HG03457 (cell line): ENCODE results near the gene CPLANE1.
"Not testable (repeated sequence)": the region's sequence is repeated elsewhere in the genome, so short reads cannot be mapped to it uniquely, and the experiment has no call there.

Experiments used
- ATAC-seq: cut with Tn5 transposase; IDR thresholded peaks from one replicate; pipeline ENCODE4 v1.9.1; 2021; ENCODE audit warnings: moderate number of reproducible peaks; ENCODE audit not compliant: unreplicated experiment

CPLANE1 gene

DNA sequence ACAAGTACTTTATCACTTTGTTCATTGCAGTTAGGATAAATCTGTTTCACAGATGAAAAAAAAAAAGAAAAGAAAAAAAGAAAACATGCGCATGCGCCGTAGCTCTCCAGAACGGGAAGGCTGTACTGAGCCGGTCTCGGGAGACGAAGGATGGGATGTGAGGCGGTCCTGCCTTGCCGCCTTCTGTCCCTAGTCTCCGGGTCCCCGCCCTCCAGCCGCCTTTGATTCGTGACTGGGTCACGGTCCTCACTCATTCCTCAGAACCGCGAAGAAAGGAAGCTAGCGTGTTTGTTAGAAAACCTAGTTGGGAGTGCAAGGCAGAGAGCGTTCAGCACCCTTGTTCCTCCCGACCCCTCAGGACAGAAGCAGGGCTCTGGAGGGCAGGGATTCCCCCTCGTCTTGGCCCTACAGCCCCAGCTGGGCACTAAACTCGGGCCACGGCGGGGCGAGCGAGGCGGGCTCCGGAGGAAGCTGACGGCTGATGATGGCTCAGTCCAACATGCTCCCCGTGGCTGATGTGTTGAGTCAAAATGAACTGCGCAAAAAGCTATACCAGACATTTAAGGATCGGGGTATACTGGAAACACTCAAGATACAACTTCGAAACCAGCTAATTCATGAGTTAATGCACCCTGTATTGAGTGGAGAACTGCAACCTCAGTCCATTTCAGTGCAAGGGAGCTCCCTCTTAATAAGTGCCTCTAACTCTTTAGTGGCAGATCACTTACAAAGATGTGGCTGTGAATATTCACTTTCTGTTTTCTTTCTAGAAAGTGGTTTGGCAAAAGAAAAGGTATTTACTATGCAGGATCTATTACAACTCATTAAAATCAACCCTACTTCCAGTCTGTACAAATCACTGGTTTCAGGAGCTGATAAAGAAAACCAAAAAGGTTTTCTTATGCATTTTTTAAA lies 40.0 kb downstream of the CPLANE1 start:
- no peak for ATAC-seq

DNA sequence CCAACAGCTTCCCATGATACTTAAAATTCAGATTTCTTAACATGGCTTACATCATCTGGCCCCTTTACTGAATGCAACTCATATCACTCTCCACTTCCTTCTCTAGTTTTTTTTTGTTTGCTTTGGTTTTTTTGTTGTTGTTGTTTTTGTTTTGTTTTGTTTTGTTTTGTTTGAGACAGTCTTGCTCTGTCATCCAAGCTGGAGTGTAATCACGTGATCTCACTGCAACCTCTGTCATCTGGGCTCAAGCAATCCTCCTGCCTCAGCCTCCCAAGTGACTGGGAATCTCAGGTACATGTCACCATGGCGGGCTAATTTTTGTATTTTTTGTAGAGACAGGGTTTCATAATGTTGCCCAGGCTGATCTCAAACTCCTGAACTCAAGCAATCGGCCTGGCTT lies 41.4 kb downstream of the CPLANE1 start:
- ATAC-seq = no peak

DNA sequence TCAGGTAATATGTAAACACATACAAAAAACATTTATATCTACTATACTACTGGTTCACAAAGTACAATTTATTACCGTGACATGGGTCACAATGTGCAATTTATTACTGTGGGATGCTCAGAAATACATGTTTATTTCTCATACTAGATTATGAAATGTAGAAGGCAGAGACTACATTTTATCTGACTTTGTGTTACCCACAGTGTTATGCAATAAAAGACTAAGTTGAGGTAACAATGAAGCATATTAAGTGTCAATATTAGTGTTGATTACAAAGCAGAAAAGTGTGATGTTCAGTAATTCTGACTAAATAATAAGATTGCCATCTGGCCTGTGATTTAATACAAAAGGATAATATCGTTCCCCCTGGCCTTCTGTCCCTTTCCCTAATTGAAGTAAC lies 42.4 kb downstream of the CPLANE1 start:
- ATAC-seq = no peak

DNA sequence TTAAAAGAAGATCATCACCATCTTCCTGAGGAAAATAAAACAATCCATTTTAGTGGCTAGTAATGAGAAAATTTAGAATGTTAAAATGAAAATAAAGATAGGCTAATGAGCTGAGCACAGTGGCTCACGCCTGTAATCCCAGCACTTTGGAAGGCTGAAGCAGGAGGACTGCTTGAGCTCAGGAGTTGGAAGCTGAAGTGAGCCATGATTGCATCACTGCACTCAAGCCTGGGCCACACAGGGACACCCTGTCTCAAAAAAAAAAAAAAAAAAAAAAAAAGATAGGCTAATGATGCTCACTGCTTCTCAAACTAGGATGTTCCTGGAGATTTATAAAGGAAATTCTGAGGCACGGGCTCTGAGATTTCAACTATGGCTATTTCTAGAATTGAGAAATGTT lies 50.3 kb downstream of the CPLANE1 start:
- ATAC-seq = no peak

DNA sequence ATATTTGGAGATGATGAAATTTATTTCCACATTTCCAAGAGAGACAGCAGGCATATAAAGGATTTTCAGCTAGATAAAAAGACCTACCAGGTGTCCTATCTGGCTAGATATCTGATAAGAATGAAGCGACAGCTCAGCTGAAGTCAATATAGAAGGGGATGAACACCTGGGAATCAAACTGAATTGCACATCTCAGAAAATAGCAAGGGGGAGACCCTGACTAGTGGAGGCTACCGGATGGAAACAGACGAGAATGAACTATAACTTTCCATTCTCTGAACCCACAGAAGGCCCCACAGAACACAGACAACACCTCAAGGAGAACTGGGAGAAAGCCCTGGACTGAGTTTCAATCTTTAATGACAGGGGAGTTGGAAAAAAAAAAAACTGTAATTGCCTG lies 51.1 kb downstream of the CPLANE1 start:
- peak; percentile 26 for ATAC-seq

DNA sequence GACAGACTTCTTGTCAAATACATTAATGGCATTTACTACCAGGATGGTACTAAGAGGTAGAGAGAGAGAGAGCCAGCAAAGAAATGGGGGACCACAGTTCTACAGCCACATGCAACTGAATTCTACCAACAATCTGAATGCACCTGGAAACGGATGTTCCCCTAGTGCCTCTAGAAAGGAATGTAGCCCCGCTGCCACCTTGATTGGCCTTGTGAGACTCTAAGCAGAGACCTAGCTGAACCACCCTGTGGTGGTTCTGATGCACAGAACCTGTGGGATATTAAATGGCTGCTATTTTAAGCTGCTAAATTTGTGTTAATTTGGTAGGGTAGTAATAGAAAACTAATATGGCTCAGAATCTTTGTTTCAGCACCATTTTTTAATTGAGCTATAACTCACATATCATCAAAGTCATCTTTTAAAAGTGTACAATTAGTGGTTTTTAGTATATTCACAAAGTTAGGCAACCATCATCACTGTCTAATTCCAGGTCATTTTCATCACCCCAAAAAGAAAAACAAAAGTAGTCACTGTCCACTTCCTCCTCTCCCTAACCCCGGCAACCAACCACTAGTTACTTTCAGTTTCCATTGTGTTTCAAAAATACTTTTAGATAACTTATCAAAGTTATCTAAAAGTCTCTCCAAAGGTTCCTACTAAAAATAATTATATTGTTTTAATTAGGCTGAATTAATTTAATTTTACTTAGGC lies 51.7 kb downstream of the CPLANE1 start:
- ATAC-seq = peak; percentile 74

DNA sequence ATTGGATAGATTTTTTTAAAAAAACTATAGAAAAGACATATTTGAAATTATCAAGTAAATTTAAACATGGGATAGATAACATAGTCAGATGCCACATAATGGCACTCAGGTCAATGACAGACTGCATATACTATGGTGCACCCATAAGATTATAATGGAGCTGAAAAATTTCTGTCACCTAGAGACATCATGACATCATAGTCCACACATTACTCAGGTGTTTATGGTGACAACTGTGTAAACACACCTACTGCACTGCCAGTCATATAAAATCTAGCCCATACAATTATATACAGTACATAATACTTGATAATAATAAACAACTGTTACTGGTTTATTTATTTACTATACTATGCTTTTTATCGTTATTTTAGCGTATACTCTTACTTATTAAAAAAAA lies 58.6 kb downstream of the CPLANE1 start:
- no peak for ATAC-seq

DNA sequence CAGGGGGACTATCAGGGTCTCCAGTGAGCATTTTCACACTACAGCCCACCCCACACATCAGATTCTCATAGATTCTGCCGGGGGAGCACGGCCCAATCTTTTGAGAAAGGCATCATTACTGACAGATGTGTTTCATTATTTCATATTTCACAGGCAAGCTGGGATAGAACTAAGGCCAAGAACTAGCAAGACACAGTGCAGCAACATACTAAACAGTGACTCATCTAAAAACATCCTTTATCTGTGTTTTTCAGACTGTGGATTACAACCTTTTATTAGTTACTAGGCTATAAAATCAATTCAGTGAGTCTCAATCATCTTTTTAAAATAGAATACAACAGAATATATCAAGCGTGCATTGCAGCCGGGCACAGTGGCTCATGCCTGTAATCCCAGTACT lies 59.8 kb downstream of the CPLANE1 start:
- no peak for ATAC-seq

DNA sequence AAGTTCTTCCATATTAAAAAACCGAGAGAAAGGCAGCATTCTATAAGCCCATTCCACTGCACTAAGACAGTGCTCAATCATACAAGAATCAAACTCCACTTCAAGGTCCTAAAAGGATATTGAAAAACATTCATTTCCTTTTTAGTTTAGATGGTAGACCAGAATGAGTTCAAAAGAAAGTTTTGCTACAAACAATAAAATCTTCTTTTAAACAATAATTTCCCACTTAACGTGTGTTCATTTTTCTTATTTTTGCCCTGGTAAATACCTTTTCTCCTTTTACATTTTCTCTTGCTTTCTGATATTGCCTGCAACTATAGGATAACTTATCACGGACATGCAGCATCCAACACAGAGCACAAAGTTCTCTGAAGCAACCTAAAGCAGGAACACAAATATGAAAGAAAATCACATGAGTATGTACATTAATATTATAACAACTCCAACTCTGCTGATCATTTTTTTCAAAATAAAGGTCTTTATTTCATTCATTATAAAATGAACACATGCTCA lies 61.7 kb downstream of the CPLANE1 start:
- ATAC-seq = no peak

DNA sequence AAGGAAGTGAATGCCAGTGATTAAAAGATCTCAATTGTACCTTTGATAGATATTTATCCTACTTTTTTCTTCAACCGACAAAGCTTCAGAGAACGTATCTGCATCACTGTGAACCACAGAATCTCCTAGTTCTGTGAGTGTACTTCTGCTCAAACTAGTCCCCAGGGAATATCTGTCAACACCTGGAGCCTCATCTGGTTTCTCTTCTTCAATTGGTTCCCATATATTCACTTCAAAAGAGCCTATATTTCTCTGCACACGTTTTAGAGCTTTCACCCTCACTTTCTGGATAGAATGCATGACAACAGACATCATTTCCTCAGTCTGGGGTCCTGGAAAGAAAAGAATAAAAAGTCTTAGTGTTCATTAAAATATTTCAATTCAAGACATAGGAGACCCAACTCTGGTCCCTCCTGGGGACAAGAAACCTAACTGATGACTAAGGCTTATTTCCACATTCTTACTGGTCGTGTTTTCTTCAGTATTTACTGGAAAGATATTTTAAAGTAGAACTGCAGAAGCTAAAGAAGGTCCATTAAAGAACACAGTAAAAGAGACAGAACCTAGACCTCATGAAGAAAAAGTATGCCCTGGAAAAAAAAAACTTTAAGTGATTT lies 64.3 kb downstream of the CPLANE1 start:
- ATAC-seq = peak; percentile 84

DNA sequence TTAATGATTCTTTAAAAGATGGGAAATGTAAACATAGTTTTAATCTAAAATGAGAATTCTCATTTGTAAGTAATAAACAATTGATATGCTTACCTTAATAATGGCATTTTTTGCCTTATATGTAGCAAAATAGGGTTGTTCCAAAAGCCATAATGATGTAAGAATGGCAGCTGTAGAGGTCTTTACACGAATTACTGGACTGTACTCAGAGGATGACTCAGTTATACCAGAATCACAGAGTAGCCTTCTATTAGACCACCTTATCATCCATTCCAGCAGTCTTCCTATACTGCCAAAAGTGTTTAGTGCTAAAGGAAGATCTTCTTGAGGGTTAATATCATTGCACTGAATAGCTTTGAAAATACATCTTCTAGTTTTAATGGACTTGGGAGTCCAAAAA lies 66.5 kb downstream of the CPLANE1 start:
- ATAC-seq = no peak

DNA sequence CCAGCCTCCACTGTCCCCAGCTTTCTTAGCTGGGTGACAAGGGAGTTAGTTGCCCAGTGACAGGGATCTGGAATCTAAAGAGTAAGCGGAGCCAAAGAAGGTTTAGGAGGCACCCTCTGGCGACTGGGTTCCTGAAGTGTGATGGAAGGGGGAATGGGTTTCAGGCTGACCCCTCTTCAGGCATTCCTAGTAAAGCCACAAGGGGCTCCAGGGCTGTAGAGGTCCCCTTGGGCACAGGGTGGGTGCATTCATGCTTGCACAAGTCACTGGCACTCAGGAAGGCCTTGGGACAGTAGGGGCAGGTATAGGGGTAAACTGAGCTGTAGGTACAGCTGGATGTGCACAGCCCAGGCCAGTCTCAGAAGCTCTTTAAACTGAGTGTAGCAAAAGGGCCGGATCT lies 74.2 kb downstream of the CPLANE1 start:
- no peak for ATAC-seq

DNA sequence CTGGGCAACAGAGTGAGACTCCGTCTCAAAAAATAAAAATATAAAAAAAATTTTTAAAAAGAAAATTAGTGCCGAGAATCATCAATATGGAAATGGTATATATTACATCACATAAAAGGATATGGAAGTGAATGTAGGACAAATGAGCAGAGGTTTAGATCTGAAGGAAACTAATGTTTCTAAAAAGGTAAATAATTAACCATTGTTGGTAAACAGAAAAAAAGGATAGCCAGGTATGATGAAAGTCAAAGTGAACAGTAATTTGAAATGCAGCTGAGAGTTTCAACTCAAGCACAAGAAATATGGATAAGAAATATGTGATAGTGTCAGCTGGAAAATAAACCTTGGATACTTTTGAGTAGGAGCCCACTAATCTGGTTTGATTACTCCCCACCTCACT lies 76.2 kb downstream of the CPLANE1 start:
- ATAC-seq = no peak

DNA sequence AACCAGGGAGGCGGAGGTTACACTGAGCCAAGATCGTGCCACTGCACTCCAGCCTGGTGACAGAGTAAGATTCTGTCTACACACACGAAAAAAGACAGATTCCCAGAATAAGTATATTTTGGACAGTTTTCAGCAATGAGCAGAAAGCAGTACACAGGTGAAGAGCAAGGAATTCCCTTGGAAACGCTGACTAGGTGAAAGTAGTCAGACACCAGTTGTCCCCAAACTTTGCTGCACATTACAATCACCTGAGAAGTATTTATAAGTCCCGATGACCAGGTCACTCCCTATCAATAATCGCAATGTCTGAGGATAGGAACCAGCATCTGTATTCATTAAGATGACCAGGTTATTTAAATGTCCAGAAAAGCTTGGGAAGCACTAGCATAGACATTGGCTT lies 78.3 kb downstream of the CPLANE1 start:
- ATAC-seq = no peak

DNA sequence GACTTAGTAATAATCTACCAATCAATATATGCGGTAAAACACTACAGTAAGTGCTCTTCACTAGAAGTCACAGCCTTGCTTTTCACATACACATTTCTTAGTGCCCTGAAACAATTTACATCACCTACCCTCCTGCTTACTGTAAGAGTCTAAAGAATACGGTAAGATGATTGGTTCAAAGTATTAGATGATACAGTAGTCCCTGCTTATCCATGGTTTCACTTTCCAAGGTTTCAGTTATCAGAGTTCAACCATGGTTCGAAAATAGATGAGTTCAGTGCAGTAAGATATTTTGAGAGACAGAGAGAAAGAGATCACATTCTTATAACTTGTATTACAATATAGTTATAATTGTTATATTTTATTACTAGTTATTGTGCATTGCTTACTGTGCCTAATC lies 83.0 kb downstream of the CPLANE1 start:
- no peak for ATAC-seq

DNA sequence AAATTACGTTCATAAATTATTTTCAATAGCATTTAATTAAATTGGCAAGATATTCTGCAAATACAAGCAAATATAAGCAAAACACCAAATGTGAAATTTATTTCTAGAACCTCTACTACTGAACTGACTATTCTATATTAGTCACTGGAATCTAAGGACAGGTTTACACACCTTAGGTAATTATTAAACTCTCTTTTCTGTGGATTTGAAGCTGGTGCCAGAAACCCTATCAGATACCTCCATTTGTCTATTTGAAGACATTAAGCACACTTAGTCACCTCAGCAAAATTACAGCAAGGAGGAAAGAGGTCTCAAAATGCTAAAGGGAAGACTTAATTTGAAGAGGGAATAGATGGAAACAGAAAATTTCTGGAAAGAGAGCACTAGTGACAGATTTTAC lies 83.4 kb downstream of the CPLANE1 start:
- no peak for ATAC-seq

DNA sequence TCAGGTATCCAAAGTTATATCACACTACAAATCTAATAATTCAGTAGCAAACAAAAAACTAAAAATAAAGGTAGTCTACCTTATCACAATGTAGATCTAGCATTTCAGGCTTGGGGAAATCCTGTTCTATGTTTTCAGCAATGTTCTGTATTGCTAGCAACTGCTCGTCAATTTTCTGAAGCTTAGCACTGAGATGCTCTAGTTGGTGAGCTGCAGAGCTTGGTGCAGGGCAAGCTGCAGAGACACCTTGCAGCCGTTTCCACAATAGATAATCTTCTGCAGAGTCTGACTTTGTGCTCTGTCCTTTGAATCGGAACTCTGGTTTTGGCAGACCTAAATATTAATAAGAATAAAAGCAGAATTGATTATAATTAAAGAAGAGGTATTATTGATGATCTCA lies 95.5 kb downstream of the CPLANE1 start:
- no peak for ATAC-seq

DNA sequence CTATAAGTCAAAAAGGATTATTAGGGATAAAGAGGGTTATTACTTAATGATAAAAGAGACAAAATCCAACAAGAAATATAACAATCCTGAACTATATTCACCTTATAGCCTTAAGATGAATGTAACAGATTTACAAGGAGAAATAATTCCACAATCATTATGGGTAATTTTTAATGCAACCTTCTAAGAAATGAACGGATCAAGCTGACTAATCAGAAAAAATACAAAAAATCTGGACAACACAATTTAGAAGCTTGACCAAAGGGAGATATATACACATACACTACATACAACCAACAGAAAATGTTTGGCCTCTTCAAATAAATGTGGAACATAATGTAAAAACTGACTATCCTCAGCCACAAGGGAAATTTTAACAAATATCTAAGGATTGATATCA lies 102.3 kb downstream of the CPLANE1 start:
- no peak for ATAC-seq

DNA sequence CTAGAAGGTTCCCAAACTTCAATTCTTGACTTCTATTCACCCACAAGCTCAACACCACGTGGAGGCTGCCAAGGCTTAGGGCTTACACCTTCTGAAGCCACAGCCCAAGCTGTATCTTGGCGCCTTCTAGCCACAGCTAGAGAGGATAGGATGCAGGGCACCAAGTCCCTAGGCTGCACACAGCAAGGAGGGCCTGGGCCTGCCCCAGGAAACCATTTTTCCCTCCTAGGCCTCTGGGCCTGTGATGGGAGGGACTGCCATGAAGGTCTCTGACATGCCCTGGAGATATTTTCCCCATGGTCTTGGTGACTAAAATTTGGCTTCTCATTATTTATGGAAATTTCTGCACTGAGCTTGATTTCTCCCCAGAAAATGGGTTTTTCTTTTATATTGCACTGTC lies 112.5 kb downstream of the CPLANE1 start:
- no peak for ATAC-seq

DNA sequence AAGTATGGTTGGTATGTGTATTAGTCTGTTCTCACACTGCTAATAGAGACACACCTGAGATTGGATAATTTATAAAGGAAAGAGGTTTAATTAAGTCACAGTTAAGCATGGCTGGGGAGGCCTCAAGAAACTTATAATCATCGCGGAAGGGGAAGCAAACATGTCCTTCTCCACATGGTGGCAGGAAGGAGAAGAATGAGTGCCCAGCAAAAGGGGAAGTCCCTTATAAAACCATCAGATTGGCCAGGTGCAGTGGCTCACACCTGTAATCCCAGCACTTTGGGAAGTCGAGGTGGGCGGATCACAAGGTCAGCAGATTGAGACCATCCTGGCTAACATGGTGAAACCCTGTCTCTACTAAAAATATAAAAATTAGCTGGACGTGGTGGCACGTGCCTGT lies 113.9 kb downstream of the CPLANE1 start:
- ATAC-seq = not testable (repeated sequence)

DNA sequence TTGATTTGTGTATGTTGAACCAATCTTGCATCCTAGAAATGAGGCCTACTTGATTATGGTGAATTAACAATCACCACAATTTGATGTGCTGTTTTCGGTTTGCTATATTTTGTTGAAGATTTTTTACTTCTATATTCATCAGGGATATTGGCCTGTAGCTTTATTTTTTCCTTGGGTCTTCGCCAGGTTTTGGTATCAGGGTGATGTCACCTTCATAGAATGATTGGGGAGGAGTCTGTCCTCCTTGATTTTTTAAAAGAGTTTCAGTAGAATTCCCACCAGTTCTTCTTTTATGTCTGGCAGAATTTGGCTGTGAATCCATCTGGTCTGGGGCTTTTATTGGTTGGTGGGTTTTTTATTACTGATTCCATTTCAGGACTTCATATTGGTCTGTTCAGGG lies 115.2 kb downstream of the CPLANE1 start:
- ATAC-seq = no peak

DNA sequence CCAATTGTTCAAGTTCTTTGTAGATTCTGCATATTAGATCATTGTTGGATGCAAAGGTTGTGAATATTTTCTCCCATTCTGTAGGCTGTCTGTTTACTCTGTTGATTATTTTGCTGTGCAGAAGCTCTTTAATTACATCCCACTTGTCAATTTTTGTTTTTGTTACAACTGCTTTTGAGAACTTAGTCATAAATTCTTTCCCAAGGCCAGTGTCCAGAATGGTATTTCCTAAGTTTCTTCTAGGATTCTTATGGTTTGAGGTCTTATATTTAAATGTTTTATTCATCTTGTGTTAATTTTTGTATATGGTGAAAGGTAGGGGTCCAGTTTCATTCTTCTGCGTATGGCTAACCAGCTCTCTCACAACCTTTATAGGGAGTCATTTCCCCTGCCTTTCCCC lies 116.5 kb downstream of the CPLANE1 start:
- no peak for ATAC-seq
